DOHH2 (cell line): ENCODE data around the gene NELFCD.

Source experiments
- H3F3A ChIP-seq: fragments of 200-600 bp; sonication (generic), shearing (Covaris generic); 2 replicates; pipeline ENCODE4 v1.6.0; 2016; ENCODE audit warnings: antibody characterized with exemption, mild to moderate bottlenecking; ENCODE audit not compliant: control insufficient read depth, insufficient read depth
- H3K27ac ChIP-seq: fragments of 200-600 bp; sonication (generic); 2 replicates; pipeline ENCODE4 v1.5.1; 2014; ENCODE audit warnings: low read depth, mild to moderate bottlenecking, low read length, moderate library complexity
- H3K27me3 ChIP-seq: fragments of 200-600 bp; sonication (generic); 2 replicates; pipeline ENCODE4 v1.6.1; 2014; ENCODE audit warnings: mild to moderate bottlenecking, low read length, mixed read lengths; ENCODE audit not compliant: control insufficient read depth
- H3K36me3 ChIP-seq: fragments of 200-600 bp; sonication (generic); 2 replicates; pipeline ENCODE4 v1.6.1; 2014; ENCODE audit warnings: mild to moderate bottlenecking, low read length, moderate library complexity, mixed read lengths; ENCODE audit not compliant: control insufficient read depth
- H3K4me1 ChIP-seq: fragments of 200-600 bp; sonication (generic); 2 replicates; pipeline ENCODE4 v1.6.1; 2014; ENCODE audit warnings: mild to moderate bottlenecking, low read length, mixed read lengths; ENCODE audit not compliant: control insufficient read depth
- H3K4me2 ChIP-seq: fragments of 200-600 bp; sonication (generic); 2 replicates; pipeline ENCODE4 v1.6.0; 2014; ENCODE audit warnings: mild to moderate bottlenecking, low read length, moderate library complexity
- H3K4me3 ChIP-seq: fragments of 200-600 bp; sonication (generic); 2 replicates; pipeline ENCODE4 v1.5.1; 2014; ENCODE audit warnings: mild to moderate bottlenecking, low read length, mixed read lengths
- H3K79me2 ChIP-seq: fragments of 200-600 bp; sonication (generic); 2 replicates; pipeline ENCODE4 v1.6.1; 2014; ENCODE audit warnings: mild to moderate bottlenecking, low read length, mixed read lengths; ENCODE audit not compliant: control insufficient read depth
- H3K9me2 ChIP-seq: fragments of 200-600 bp; sonication (generic); replicated peaks from 2 replicates; pipeline ENCODE4 v1.6.1; 2014; ENCODE audit warnings: mild to moderate bottlenecking, low read length, mixed read lengths; ENCODE audit not compliant: control insufficient read depth
- H3K9me3 ChIP-seq: fragments of 200-600 bp; sonication (generic); 2 replicates; pipeline ENCODE4 v1.6.1; 2014; ENCODE audit warnings: antibody characterized with exemption, low read length, mixed read lengths; ENCODE audit not compliant: control insufficient read depth, insufficient read depth
- H4K20me1 ChIP-seq: fragments of 200-600 bp; sonication (generic); 2 replicates; pipeline ENCODE4 v1.6.0; 2014; ENCODE audit warnings: low read depth, mild to moderate bottlenecking, antibody characterized with exemption, low read length, moderate library complexity; ENCODE audit not compliant: control insufficient read depth, insufficient read depth
- CTCF ChIP-seq: fragments of 200-600 bp; sonication (generic); IDR thresholded peaks from one replicate; pipeline ENCODE4 v1.5.1; 2014; ENCODE audit warnings: antibody characterized with exemption, mild to moderate bottlenecking, low read depth, low read length; ENCODE audit not compliant: poor library complexity, severe bottlenecking
- EZH2phosphoT487 ChIP-seq: fragments of 200-600 bp; sonication (generic); IDR thresholded peaks from 2 replicates; pipeline ENCODE4 v1.6.1; 2017; ENCODE audit warnings: borderline replicate concordance, mild to moderate bottlenecking, antibody characterized with exemption, low read length, moderate library complexity, mixed read lengths

The NELFCD gene

GRCh38 chr20:59018817-59019216, 37.8 kb downstream of the NELFCD start:
- Histone ChIP-seq H3K9me2 (no peaks in the 10 kb centered on the region), H3K4me2 (no peak overlapping the region), H3K27me3 (no peaks in the 10 kb centered on the region), H3K36me3 (peaks cover 15% of the 10 kb centered on the region), H4K20me1 (no peaks in the 10 kb centered on the region), H3F3A (0 out of 2 replicates have a peak, but pooled peaks cover 8% of the 10 kb centered on the region), H3K27ac (no peak overlapping the region), H3K4me3 (no peak overlapping the region), H3K79me2 (no peaks in the 10 kb centered on the region), H3K4me1 (peaks cover 20% of the 10 kb centered on the region), H3K9me3 (no peaks in the 10 kb centered on the region)
- TF ChIP-seq CTCF (no peak), EZH2phosphoT487 (no peak)

GRCh38 chr20:59019217-59019616, 38.2 kb downstream of the NELFCD start, which contains the start of gene TUBB1:
TSS of gene TUBB1 (plus strand) at chr20:59019429. CDS start at chr20:59019523, 94 bp downstream.
- 0 out of 2 replicates have a peak, but pooled peaks cover 8% of the 10 kb centered on the region for H3F3A ChIP-seq
- H3K79me2 ChIP-seq, result no peaks in the 10 kb centered on the region
- H3K27me3 ChIP-seq, result no peaks in the 10 kb centered on the region
- H3K4me3 ChIP-seq, result no peak within 1 kb of the TSS
- H3K36me3 ChIP-seq, result peaks cover 19% of the 10 kb centered on the region
- H4K20me1 ChIP-seq, result no peaks in the 10 kb centered on the region
- no peaks in the 10 kb centered on the region for H3K9me2 ChIP-seq
- no peak within 1 kb of the TSS for H3K27ac ChIP-seq
- no peak for TF ChIP-seq CTCF
- TF ChIP-seq EZH2phosphoT487, result no peak
- no peak within 1 kb of the TSS for H3K4me2 ChIP-seq
- peaks cover 20% of the 10 kb centered on the region for H3K4me1 ChIP-seq
- no peaks in the 10 kb centered on the region for H3K9me3 ChIP-seq

GRCh38 chr20:59020938-59021551, 40.0 kb downstream of the NELFCD start:
- Histone ChIP-seq H3K36me3 (peaks cover 37% of the 10 kb centered on the region), H3K9me3 (no peaks in the 10 kb centered on the region), H3K27me3 (no peaks in the 10 kb centered on the region), H3K9me2 (no peaks in the 10 kb centered on the region), H3F3A (0 out of 2 replicates have a peak, but pooled peaks cover 8% of the 10 kb centered on the region), H3K27ac (no peak overlapping the region), H3K4me3 (no peak overlapping the region), H3K79me2 (peaks cover 7% of the 10 kb centered on the region), H3K4me2 (no peak overlapping the region), H4K20me1 (0 out of 2 replicates have a peak, but pooled peaks cover 6% of the 10 kb centered on the region), H3K4me1 (peaks cover 17% of the 10 kb centered on the region)
- TF ChIP-seq CTCF (no peak), EZH2phosphoT487 (no peak)
